Breast epithelium (tissue), 4 donors: Measurements from ENCODE around the gene ENOPH1. TPM values are rescaled to one million over a fixed set of nuclear protein-coding genes. Genes with fewer than 3 reads are reported as not detected.

Experiments used
- DNase-seq, 2 donors: peaks; one replicate each; pipeline ENCODE4 v3.0.0-alpha.2; 2019; ENCODE audit warnings: low spot score in 2 of 2
- H3K27ac ChIP-seq, 2 donors: fragments of 200-600 bp; sonication (generic) in 1 of 2; one replicate each; pipeline ENCODE4 v1.5.1; 2016 to 2019; ENCODE audit warnings: mild to moderate bottlenecking in 1 of 2
- H3K27me3 ChIP-seq, 2 donors: fragments of 200-600 bp; sonication (generic) in 1 of 2; one replicate each; pipeline versions ENCODE4 v1.5.1 to v1.6.0; 2017 to 2019; ENCODE audit warnings: control low read depth in 1 of 2, mild to moderate bottlenecking in 1 of 2
- H3K36me3 ChIP-seq: fragments of 200-600 bp; one replicate; pipeline ENCODE4 v1.5.1; 2019
- H3K4me1 ChIP-seq, 2 donors: fragments of 200-600 bp; sonication (generic); one replicate each; pipeline ENCODE4 v1.5.1; 2016 to 2019; ENCODE audit warnings: control low read depth in 1 of 2
- H3K4me3 ChIP-seq, 3 donors: fragments of 200-600 bp; sonication (generic); 1 replicate in 2 of 3; 2 replicates in 1 of 3; pipeline ENCODE4 v1.5.1; 2016 to 2019; ENCODE audit warnings: mild to moderate bottlenecking in 3 of 3, moderate library complexity in 2 of 3
- H3K9me3 ChIP-seq, 2 donors: fragments of 200-600 bp; sonication (generic) in 1 of 2; one replicate each; pipeline ENCODE4 v1.5.1; 2016 to 2019; ENCODE audit warnings: control low read depth in 1 of 2
- CTCF ChIP-seq, 3 donors: fragments of 450-650 bp; IDR thresholded peaks; one replicate each; pipeline ENCODE4 v1.5.1; 2016 to 2017; ENCODE audit warnings: antibody characterized with exemption in 3 of 3, mild to moderate bottlenecking in 3 of 3, moderate library complexity in 3 of 3
- POLR2A ChIP-seq: fragments of 450-650 bp; IDR thresholded peaks from one replicate; pipeline ENCODE4 v1.6.1; 2016; ENCODE audit warnings: antibody characterized with exemption, mild to moderate bottlenecking, moderate library complexity
- POLR2AphosphoS5 ChIP-seq, 3 donors: sonication (generic); formaldehyde crosslinking; IDR thresholded peaks; one replicate each; pipeline ENCODE4 v1.6.1; 2017; ENCODE audit warnings: antibody characterized with exemption in 3 of 3
- intact Hi-C: fragments of 100-400 bp; cut with DNase I; formaldehyde crosslinking; loops from one replicate; pipeline ENCODE4 v1.15.1; 2023; ENCODE audit warnings: low total_unique reads
- total RNA-seq, 3 donors: library from RNA; depleted of rRNA; stranded (reverse); fragments of >200 nt; gene quantifications; one replicate each; pipeline ENCODE4 v1.1.0, GENCODE V29; 2016

ENOPH1 gene
- total RNA-seq, 3 donors from 2014 or later = 19.2 to 30.8 (median 29.7) TPM

- peak in 1 of 2 donors; percentile 44 for DNase-seq
- no peaks in the 10 kb centered on the region for H3K36me3 ChIP-seq
- no peaks in the 10 kb centered on the region for H3K4me1 ChIP-seq
- intact Hi-C loops = no loop called here
- TF ChIP-seq POLR2A (no peak), POLR2AphosphoS5 (IDR thresholded peaks at IDR 0.05) (no peak)
- no peaks in the 10 kb centered on the region for H3K27me3 ChIP-seq
- no peaks in the 10 kb centered on the region for H3K9me3 ChIP-seq
- peak overlapping the region in 1 of 2 donors; percentile 35 for H3K27ac ChIP-seq
- H3K4me3 ChIP-seq = no peak overlapping the region
Measured at GRCh38 chr4:82437285-82438005, 7.1 kb downstream of the ENOPH1 start.

- TF ChIP-seq CTCF (IDR thresholded peaks at IDR 0.05) (no peak), POLR2A (no peak), POLR2AphosphoS5 (IDR thresholded peaks at IDR 0.05) (no peak)
- H3K4me1 ChIP-seq = no peaks in the 10 kb centered on the region
- intact Hi-C loops = no loop called here
Measured at GRCh38 chr4:82439088-82439487, 8.7 kb downstream of the ENOPH1 start.

GRCh38 chr4:82447886-82448285 is 17.5 kb downstream of the ENOPH1 start:
- Histone ChIP-seq H3K27me3 (no peaks in the 10 kb centered on the region), H3K9me3 (no peaks in the 10 kb centered on the region), H3K4me3 (no peak overlapping the region), H3K36me3 (no peaks in the 10 kb centered on the region), H3K4me1 (no peaks in the 10 kb centered on the region), H3K27ac (no peak overlapping the region)
- intact Hi-C loops = no loop called here
- no peak for TF ChIP-seq CTCF (IDR thresholded peaks at IDR 0.05)
- no peak for TF ChIP-seq POLR2AphosphoS5 (IDR thresholded peaks at IDR 0.05)
- no peak for TF ChIP-seq POLR2A
- DNase-seq = no peak

More at GRCh38 chr4:82439088-82439487, 8.7 kb downstream of the ENOPH1 start:
- no peak overlapping the region for H3K4me3 ChIP-seq
- no peaks in the 10 kb centered on the region for H3K9me3 ChIP-seq
- H3K27me3 ChIP-seq = no peaks in the 10 kb centered on the region
- no peak overlapping the region for H3K27ac ChIP-seq
- DNase-seq = no peak
- H3K36me3 ChIP-seq = no peaks in the 10 kb centered on the region

GRCh38 chr4:82450966-82451755 is 20.8 kb downstream of the ENOPH1 start:
- intact Hi-C loops = no loop called here
- H3K4me1 ChIP-seq = no peaks in the 10 kb centered on the region
- H3K36me3 ChIP-seq = no peaks in the 10 kb centered on the region

GRCh38 chr4:82452026-82452425 is 21.6 kb downstream of the ENOPH1 start:
- Histone ChIP-seq H3K27me3 (no peaks in the 10 kb centered on the region), H3K4me3 (no peak overlapping the region), H3K36me3 (no peaks in the 10 kb centered on the region), H3K9me3 (no peaks in the 10 kb centered on the region), H3K27ac (no peak overlapping the region), H3K4me1 (no peaks in the 10 kb centered on the region)
- DNase-seq = no peak
- intact Hi-C loops = no loop called here
- no peak for TF ChIP-seq CTCF (IDR thresholded peaks at IDR 0.05)
- TF ChIP-seq POLR2A = no peak
- no peak for TF ChIP-seq POLR2AphosphoS5 (IDR thresholded peaks at IDR 0.05)

More at GRCh38 chr4:82450966-82451755, 20.8 kb downstream of the ENOPH1 start:
- H3K9me3 ChIP-seq = no peaks in the 10 kb centered on the region
- H3K27me3 ChIP-seq = no peaks in the 10 kb centered on the region
- peak overlapping the region in 1 of 2 donors; percentile 11 for H3K27ac ChIP-seq
- DNase-seq = no peak
- H3K4me3 ChIP-seq = no peak overlapping the region
- TF ChIP-seq CTCF (IDR thresholded peaks at IDR 0.05) (no peak), POLR2A (no peak), POLR2AphosphoS5 (IDR thresholded peaks at IDR 0.05) (no peak)
